ENCODE measurements around the gene CARM1.

DNA sequence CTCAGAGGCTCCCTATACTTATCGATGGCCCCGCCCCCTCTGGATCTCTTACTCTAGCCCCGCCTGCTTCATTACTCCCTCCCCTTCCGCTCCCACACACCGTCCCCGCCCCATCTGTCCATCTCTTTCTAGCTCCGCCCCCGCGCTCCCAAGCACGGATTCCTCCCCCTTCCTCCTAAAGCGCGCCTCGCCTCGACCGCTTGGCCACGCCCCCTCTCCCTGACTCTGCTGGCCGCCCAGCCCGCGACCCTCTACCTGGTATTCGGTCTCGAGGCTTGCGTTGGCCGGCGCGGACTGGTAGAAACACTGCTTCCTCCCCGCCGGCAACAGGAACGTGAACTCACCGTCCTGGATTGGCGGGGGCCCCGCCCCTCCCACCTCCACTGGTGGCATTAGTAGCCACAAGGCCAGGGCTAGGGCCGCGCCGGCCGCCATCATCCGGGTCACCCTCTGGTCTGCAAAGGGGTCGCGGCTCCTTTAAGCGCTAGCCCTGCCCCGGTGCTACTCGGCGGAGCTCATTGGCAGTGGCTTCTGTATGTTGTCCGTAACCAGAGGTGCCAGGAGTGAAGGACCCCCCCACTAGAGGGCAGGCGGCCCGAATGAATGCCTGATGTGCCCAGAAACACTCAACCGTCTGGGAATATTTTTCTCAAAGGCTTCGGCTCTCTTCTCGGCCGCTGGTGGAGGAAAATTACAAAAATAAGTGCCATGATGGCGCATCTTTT lies 35.4 kb upstream of the CARM1 start, which contains the start of gene TMED1:
- TF ChIP-seq CTCF (IDR thresholded peaks at IDR 0.05) = peak in 5 of 6 experiments; percentile 11 to 44 (median 27)
- TF ChIP-seq POLR2A (IDR thresholded peaks at IDR 0.05) = peak in 1 of 2 donors; percentile 67

Data from thyroid gland (tissue), 4 donors.